Ovary (tissue), 3 donors: ENCODE measurements around the gene DQX1.

ENCODE experiments used
- CTCF ChIP-seq, 3 donors: fragments of 450-650 bp in 2 of 3; fragments of 200-600 bp in 1 of 3; IDR thresholded peaks; one replicate each; pipeline versions ENCODE4 v1.5.1 to v1.8.0; 2016 to 2022; ENCODE audit warnings: antibody characterized with exemption in 3 of 3, mild to moderate bottlenecking in 1 of 3
- EP300 ChIP-seq: sonication (generic); formaldehyde crosslinking; IDR thresholded peaks from one replicate; pipeline ENCODE4 v1.6.1; 2017; ENCODE audit warnings: antibody characterized with exemption
- POLR2A ChIP-seq: fragments of 450-650 bp; IDR thresholded peaks from one replicate; pipeline ENCODE4 v1.6.1; 2017; ENCODE audit warnings: antibody characterized with exemption, mild to moderate bottlenecking, moderate library complexity
- donor health status: DM: no; HTN: no; CAD: no.

GRCh38 chr2:74498500-74499266 lies 27.3 kb downstream of the DQX1 start:
- TF ChIP-seq CTCF (IDR thresholded peaks at IDR 0.05) (no peak), EP300 (no peak), POLR2A (no peak)
